ENCODE measurements around the gene TRIM46. TPM values are rescaled to one million over a fixed set of nuclear protein-coding genes. Genes with fewer than 3 reads are reported as not detected.

Gene TRIM46
- total and polyA plus RNA-seq, 2 of the 13 experiments (the other 11 are each of a cell fraction or from before 2014, with no cell fraction given), result 0.04 to 0.09 TPM

- no peak for TF ChIP-seq DBP (CRISPR knock-in tag; IDR thresholded peaks at IDR 0.05; ENCODE audit: not compliant biosample characterization)
- TF ChIP-seq ETV6 (CRISPR knock-in tag; conservative IDR thresholded peaks at IDR 0.05), result 0 out of 2 replicates have a peak, but pooled peaks have one; percentile 35
- no peak for TF ChIP-seq PAX8 (CRISPR knock-in tag; IDR thresholded peaks at IDR 0.05; ENCODE audit: borderline replicate concordance)
- TF ChIP-seq ZFP37 (CRISPR knock-in tag; IDR thresholded peaks at IDR 0.05; ENCODE audit: borderline replicate concordance), result peak; percentile 17; the same call in 1 of the 2 replicates
- 0 out of 2 replicates have a peak, but pooled peaks have one; percentile 22 for TF ChIP-seq REPIN1 (CRISPR knock-in tag; IDR thresholded peaks at IDR 0.05; ENCODE audit: borderline replicate concordance, low read depth)
- 0 out of 2 replicates have a peak, but pooled peaks have one; percentile 4 for TF ChIP-seq PHF21A (CRISPR knock-in tag; IDR thresholded peaks at IDR 0.05)
- TF ChIP-seq RAD21 (CRISPR knock-in tag; IDR thresholded peaks at IDR 0.05), result peak; percentile 6; the same call in 1 of the 2 replicates
- peak; percentile 70; the same call in 1 of the 2 replicates for TF ChIP-seq THAP7 (CRISPR knock-in tag; IDR thresholded peaks at IDR 0.05)
- TF ChIP-seq ZNF407 (CRISPR knock-in tag; IDR thresholded peaks at IDR 0.05; ENCODE audit: not compliant biosample characterization), result no peak
- TF ChIP-seq TRAFD1 (CRISPR knock-in tag; IDR thresholded peaks at IDR 0.05; ENCODE audit: borderline replicate concordance), result no peak
- TF ChIP-seq DDIT3 (CRISPR knock-in tag; IDR thresholded peaks at IDR 0.05), result no peak
- TF ChIP-seq HOXA7 (CRISPR knock-in tag; IDR thresholded peaks at IDR 0.05), result no peak
- no peak for TF ChIP-seq FLYWCH1 (CRISPR knock-in tag; IDR thresholded peaks at IDR 0.05)
- TF ChIP-seq TBX2 (CRISPR knock-in tag; IDR thresholded peaks at IDR 0.05; ENCODE audit: borderline replicate concordance), result no peak
- TF ChIP-seq MAF1 (CRISPR knock-in tag; IDR thresholded peaks at IDR 0.05; ENCODE audit: borderline replicate concordance), result no peak
- peak; percentile 85; the same call in 1 of the 2 replicates for TF ChIP-seq ZNF891 (CRISPR knock-in tag; IDR thresholded peaks at IDR 0.05)
These were observed 45.5 kb upstream of the TRIM46 start (continued) for GRCh38 chr1:155127967-155128754.
